Fibroblast of skin of left quadriceps (primary cell): ENCODE results near the gene CNTFR.

ENCODE experiments used
- DNase-seq, 2 experiments: peaks; one replicate each; pipeline ENCODE4 v3.0.0-alpha.2; 2013; ENCODE audit warnings: low read depth in 2 of 2

The CNTFR gene

DNA sequence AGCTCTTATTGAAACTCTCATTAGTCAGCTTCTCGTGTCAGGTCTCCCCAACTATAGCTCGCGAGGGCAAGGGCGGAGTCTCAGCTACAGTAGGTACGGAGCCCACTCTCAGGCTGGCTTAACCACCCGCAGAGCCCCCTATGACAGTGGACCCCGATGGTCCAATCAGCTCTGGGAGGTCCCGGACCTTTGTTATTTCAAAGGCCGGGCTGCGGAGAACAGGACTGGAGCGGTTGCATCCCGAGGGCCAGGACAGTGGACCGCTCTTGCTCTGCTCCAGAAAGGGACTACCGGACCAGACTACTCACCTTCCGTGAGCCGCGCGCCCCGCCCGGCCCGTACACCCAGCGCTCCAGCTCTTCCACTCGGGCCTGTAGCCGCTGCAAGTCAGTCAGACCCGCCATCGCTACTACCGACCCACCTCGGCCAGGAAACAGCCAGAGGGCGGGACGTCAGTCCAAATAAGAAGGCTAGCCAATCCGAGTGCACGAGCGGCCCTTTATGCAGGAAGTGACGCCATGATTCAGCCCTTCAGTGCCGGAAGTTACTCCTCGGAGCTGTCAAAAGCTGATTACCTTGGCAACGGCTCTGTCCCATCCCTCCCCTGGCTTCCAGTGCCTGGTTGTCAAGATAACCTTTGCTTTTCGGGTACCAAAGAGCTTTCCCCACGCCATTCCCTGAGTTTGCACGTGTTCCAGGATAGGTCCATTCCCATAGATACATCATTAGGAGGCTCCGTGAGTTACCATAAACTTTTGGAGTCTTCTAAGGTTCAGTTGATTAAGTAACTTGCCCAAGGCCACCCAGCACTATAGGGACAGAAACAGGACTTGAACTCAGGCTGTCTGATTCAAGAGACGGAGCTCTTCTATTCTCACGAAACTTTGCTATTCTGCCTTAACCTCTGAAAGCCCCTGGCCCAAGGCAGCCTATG, 30.8 kb upstream of the CNTFR start, which contains the start of gene DCTN3:
DCTN3 (minus strand) TSS at position 435 of the 934 bp plus-strand sequence; CDS start at position 404, 31 bp downstream.
- peak; percentile 83 to 84 for DNase-seq

GRCh38 chr9:34615132-34615531, 25.6 kb upstream of the CNTFR start:
- no peak for DNase-seq

- DNase-seq: peak; percentile 29 to 37
These were observed 23.4 kb upstream of the CNTFR start for GRCh38 chr9:34612788-34613390.

- DNase-seq: peak; percentile 57 to 67
These were observed 22.6 kb upstream of the CNTFR start, which contains the start of gene RPP25L for GRCh38 chr9:34611811-34612787. Gene RPP25L, minus strand, starts transcription at chr9:34612097. Its CDS starts 801 bp downstream, at chr9:34611296.

GRCh38 chr9:34611251-34611810, 21.8 kb upstream of the CNTFR start:
- DNase-seq: no peak

GRCh38 chr9:34610434-34611206, 21.1 kb upstream of the CNTFR start:
- DNase-seq: no peak

GRCh38 chr9:34607331-34607730, 17.8 kb upstream of the CNTFR start:
- DNase-seq: no peak

- no peak for DNase-seq
These were observed 17.4 kb upstream of the CNTFR start for GRCh38 chr9:34606905-34607304.

DNA sequence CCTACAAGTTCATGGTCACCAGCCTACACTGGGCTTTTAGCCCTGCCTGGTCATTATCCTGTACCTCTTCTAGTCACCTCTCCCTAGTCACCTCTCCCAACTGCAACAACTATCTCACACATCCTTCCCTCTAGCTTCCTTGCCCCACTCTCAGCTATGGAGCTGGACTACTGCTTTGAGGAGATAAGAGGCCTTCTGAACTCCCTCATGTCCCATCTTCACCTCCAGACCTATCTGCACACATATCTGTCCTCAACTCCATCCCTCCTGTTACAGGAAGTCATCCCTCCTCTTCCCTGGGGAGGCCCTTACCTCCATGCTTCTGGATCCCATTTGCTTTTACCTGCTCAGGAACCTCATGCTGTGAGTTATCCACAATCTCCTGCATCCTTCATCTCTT, 16.7 kb upstream of the CNTFR start:
- DNase-seq: no peak

- DNase-seq: peak; percentile 32 to 34
These were observed 14.2 kb upstream of the CNTFR start for GRCh38 chr9:34603610-34604231.

DNA sequence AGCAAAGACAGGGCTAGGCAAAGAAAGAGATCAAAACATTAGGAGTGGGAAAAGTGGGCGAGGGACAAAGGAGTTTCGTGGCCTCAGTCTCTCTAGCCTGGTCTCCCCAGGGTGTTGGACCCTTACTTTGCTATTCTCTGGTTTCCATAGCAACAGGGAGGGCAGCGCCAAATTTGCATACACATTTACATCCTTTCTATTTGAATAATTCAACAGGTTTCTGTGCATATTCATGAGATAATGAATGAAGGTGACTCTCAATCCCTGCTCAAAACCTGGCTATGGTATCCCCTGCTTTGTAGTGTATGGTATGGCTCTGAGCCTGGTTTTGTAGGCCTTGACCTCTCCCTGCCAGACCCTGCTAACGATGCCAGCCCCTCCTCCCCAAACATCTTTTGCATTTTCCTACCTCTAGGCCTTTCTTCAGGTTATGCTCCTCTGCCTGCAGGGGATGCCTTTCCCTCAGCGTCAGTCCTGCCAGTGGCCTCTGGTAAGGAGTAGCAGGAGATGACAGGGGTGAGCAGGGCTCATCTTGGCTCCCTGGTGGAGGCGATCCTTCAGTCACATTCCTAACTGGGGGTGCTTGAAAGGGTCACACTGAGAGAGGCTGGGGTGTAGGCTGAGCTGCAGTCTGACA, 12.5 kb upstream of the CNTFR start:
- DNase-seq: no peak

DNA sequence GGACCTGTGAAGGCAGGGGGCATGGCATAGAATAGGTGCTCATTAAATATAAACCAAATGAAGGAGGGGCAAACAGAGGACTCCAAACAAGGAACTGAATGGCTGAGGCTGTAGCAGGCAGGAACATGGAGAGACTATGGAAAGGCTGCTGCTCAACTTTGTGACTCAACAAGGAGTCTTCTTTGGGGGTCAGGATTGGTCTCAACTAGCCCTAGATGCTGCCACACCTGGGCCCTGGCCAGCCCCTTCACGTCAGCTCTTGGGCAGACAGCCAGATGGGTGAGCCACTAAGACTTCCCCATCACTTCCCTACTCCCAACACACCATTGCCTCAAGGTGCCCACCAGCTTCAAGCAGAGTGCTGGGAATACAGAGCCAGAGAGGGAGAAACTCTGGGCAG, 11.4 kb upstream of the CNTFR start:
- no peak for DNase-seq

DNA sequence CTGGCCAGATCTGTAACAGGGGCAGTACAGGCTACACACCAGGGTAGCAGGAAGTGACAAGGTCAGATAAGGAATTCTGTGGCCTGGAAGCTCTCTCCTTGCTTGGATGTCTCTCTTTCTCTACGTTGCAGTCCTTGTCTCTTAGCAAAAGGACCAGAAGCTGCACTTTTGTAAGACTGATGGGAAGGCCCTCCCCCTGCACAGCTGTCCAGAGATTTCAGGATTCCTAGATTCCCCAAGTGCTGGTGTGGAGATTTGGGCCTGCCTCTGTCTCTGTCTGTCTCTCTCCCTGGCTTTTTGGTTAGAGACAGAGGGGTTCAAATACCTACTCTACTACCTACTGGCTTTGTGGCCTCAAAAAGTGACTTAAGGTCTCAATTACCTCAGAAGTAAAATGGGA, 10.0 kb upstream of the CNTFR start:
- no peak for DNase-seq

DNA sequence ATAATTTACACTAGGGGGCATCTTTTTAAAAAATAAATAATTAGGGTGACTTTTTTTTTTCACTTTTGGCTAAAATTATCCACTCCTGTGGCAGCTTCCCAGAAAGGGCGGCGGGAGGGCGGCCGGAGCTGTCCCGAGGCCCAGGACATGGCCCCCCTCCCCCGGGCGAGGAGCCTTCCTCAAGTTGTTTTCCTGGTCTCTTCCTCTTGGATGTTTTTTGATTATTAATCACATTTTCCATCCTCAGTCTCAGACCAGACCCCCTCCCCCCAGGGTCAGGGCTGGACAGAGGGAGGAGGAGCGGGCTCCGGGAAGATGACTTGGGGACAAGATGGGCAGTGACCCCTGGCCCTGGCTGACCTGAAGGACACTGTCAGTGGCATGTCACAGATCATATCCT, 4.7 kb upstream of the CNTFR start:
- no peak for DNase-seq

DNA sequence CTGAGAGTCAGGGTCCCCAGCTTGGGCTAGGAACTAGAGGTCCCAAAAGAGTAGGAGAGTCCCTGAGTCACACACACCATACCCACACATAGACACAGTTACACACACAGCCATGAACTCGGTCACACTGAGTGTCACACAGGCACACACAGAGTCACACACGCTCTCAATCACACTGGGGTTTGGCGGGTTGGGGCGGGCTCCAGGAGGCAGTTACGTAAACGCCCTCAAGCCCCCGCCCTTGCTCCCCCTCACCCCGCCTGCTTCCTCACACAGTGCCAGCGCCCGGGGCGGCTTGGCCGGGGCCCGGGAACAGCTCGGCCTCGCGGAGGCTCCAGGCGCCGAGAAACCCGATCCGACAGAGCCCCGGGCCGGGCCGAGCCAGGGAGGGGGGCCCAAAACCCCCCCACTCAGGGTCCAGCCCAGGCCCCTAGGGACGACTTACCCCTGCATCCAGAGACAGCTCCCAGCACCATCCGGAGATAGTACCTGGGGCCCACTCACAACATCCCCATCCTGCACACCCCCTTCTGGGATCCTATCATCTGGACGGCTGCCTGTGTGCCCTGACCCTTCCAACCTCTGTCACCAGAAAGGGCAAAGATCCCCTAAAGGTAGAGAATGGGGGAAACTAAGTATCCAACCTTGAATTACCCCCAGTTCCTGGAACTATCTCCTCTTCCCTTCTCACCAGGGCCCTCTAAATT, 3.5 kb upstream of the CNTFR start:
- DNase-seq: no peak

- no peak for DNase-seq
These were observed 2.7 kb upstream of the CNTFR start for GRCh38 chr9:34591917-34592866.

GRCh38 chr9:34591248-34591916, 1.9 kb upstream of the CNTFR start:
- DNase-seq: no peak
